ENCODE results near the gene DHX32.
"Not testable (repeated sequence)": the region's sequence is repeated elsewhere in the genome, so short reads cannot be mapped to it uniquely, and the experiment has no call there.

DNA sequence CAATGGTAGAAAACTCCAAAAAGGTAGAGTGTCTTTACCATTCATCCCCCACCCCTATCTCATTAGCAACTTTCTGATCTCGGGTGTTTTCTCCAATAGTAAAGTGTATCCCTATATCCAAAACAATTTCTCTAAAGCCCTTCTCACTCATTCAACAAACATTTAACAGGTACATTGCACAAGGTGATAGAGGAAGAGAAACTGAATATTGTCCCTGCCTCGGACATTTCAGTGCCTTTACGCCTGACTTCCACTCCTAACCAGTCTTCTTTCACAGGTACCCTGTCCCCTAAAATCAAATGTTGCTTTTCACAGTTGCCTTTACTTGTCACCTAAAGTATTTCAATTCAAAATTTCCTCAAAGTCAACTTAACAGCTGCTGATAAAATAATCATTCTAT lies 13.1 kb upstream of the DHX32 start:
- TF ChIP-seq, protein P1, sequence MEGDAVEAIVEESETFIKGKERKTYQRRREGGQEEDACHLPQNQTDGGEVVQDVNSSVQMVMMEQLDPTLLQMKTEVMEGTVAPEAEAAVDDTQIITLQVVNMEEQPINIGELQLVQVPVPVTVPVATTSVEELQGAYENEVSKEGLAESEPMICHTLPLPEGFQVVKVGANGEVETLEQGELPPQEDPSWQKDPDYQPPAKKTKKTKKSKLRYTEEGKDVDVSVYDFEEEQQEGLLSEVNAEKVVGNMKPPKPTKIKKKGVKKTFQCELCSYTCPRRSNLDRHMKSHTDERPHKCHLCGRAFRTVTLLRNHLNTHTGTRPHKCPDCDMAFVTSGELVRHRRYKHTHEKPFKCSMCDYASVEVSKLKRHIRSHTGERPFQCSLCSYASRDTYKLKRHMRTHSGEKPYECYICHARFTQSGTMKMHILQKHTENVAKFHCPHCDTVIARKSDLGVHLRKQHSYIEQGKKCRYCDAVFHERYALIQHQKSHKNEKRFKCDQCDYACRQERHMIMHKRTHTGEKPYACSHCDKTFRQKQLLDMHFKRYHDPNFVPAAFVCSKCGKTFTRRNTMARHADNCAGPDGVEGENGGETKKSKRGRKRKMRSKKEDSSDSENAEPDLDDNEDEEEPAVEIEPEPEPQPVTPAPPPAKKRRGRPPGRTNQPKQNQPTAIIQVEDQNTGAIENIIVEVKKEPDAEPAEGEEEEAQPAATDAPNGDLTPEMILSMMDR (IDR thresholded peaks at IDR 0.05), result not testable (repeated sequence)
- not testable (repeated sequence) for TF ChIP-seq POLR2A (IDR thresholded peaks at IDR 0.05)

Measured in uterus (tissue), 2 donors.